ENCODE measurements around the gene TSC22D2. TPM values are rescaled to one million over a fixed set of nuclear protein-coding genes. Genes with fewer than 3 reads are reported as not detected.
"Not testable (repeated sequence)": the region's sequence is repeated elsewhere in the genome, so short reads cannot be mapped to it uniquely, and the experiment has no call there.

Gene TSC22D2
- total RNA-seq, 4 donors from 2014 or later = 12.5 to 15.9 (median 14.6) TPM

GRCh38 chr3:150472421-150472820, 64.3 kb downstream of the TSC22D2 start:
- Histone ChIP-seq H3K27ac (no peak overlapping the region), H3K4me1 (peaks cover 0 to 4% (median 0%) of the 10 kb centered on the region in 4 donors), H3K9me3 (no peaks in the 10 kb centered on the region), H3K4me3 (no peak overlapping the region), H3K36me3 (no peaks in the 10 kb centered on the region), H3K27me3 (no peaks in the 10 kb centered on the region)
- TF ChIP-seq EP300 (IDR thresholded peaks at IDR 0.05) (no peak), POLR2A (IDR thresholded peaks at IDR 0.05) (no peak), CTCF (IDR thresholded peaks at IDR 0.05) (no peak)
- WGBS, 2 donors = 74 to 96% methylated on average over 1 of the region's 1 CpG
- DNase-seq (ENCODE audit: low spot score in 2 of 2) = no peak

- H3K9me3 ChIP-seq; H3K27ac ChIP-seq; H3K4me1 ChIP-seq; H3K27me3 ChIP-seq; H3K4me3 ChIP-seq; H3K36me3 ChIP-seq; DNase-seq (ENCODE audit: low spot score in 2 of 2): not testable (repeated sequence)
- WGBS, 2 donors = 96 to 97% methylated on average over 8 of the region's 8 CpGs
Measured at GRCh38 chr3:150473161-150473560, 65.1 kb downstream of the TSC22D2 start.

- no peak overlapping the region for H3K27ac ChIP-seq
- H3K36me3 ChIP-seq = no peaks in the 10 kb centered on the region
- no peak for TF ChIP-seq EP300 (IDR thresholded peaks at IDR 0.05)
- TF ChIP-seq POLR2A (IDR thresholded peaks at IDR 0.05) = no peak
- no peak for TF ChIP-seq CTCF (IDR thresholded peaks at IDR 0.05)
- no peaks in the 10 kb centered on the region for H3K4me1 ChIP-seq
- DNase-seq (ENCODE audit: low spot score in 2 of 2) = no peak
- H3K4me3 ChIP-seq = no peak overlapping the region
- peaks cover 0 to 13% (median 3%) of the 10 kb centered on the region in 4 donors for H3K9me3 ChIP-seq
- no peaks in the 10 kb centered on the region for H3K27me3 ChIP-seq
Measured at GRCh38 chr3:150479370-150479769, 71.3 kb downstream of the TSC22D2 start.

GRCh38 chr3:150480877-150481276, 72.8 kb downstream of the TSC22D2 start:
- peaks cover 0 to 26% (median 4%) of the 10 kb centered on the region in 4 donors for H3K9me3 ChIP-seq
- H3K4me1 ChIP-seq = no peaks in the 10 kb centered on the region
- no peak overlapping the region for H3K27ac ChIP-seq
- no peaks in the 10 kb centered on the region for H3K36me3 ChIP-seq
- no peak overlapping the region for H3K4me3 ChIP-seq
- no peak for DNase-seq (ENCODE audit: low spot score in 2 of 2)
- H3K27me3 ChIP-seq = no peaks in the 10 kb centered on the region
- TF ChIP-seq CTCF (IDR thresholded peaks at IDR 0.05) = no peak
- TF ChIP-seq POLR2A (IDR thresholded peaks at IDR 0.05) = no peak
- TF ChIP-seq EP300 (IDR thresholded peaks at IDR 0.05) = no peak

GRCh38 chr3:150483226-150483625, 75.1 kb downstream of the TSC22D2 start:
- H3K27ac ChIP-seq = no peak overlapping the region
- no peaks in the 10 kb centered on the region for H3K27me3 ChIP-seq
- TF ChIP-seq POLR2A (IDR thresholded peaks at IDR 0.05) (no peak), EP300 (IDR thresholded peaks at IDR 0.05) (no peak), CTCF (IDR thresholded peaks at IDR 0.05) (no peak)
- DNase-seq (ENCODE audit: low spot score in 2 of 2) = no peak
- H3K4me3 ChIP-seq = no peak overlapping the region
- H3K9me3 ChIP-seq = peaks cover 0 to 44% (median 2%) of the 10 kb centered on the region in 4 donors
- no peaks in the 10 kb centered on the region for H3K4me1 ChIP-seq
- H3K36me3 ChIP-seq = no peaks in the 10 kb centered on the region

GRCh38 chr3:150484410-150484809, 76.3 kb downstream of the TSC22D2 start:
- Histone ChIP-seq H3K36me3 (no peaks in the 10 kb centered on the region), H3K27ac (no peak overlapping the region), H3K4me3 (no peak overlapping the region), H3K9me3 (peaks cover 0 to 41% (median 2%) of the 10 kb centered on the region in 4 donors), H3K4me1 (no peaks in the 10 kb centered on the region), H3K27me3 (no peaks in the 10 kb centered on the region)
- no peak for DNase-seq (ENCODE audit: low spot score in 2 of 2)
- TF ChIP-seq POLR2A (IDR thresholded peaks at IDR 0.05) = no peak
- no peak for TF ChIP-seq CTCF (IDR thresholded peaks at IDR 0.05)
- TF ChIP-seq EP300 (IDR thresholded peaks at IDR 0.05) = no peak
- 68 to 87% methylated on average over 1 of the region's 1 CpG for WGBS, 2 donors

All from tibial nerve (tissue), 4 donors.